Mucosa of rectum (tissue), 2 donors: ENCODE data around the gene HOXB5.
A peak's percentile ranks its signal among the peaks of the same experiment; 100 is the strongest.

Source experiments
- H3K27ac ChIP-seq, 2 donors: one replicate each; pipeline ENCODE4 v1.7.0; 2013; ENCODE audit warnings: inconsistent platforms in 2 of 2, low read depth in 2 of 2, low read length in 2 of 2
- H3K27me3 ChIP-seq, 2 donors: one replicate each; pipeline ENCODE4 v1.7.0; 2013; ENCODE audit warnings: low read length in 2 of 2; ENCODE audit not compliant: control insufficient read depth in 2 of 2, insufficient read depth in 2 of 2
- H3K36me3 ChIP-seq, 2 donors: one replicate each; pipeline ENCODE4 v1.7.0; 2013; ENCODE audit warnings: low read length in 2 of 2; ENCODE audit not compliant: control insufficient read depth in 2 of 2, insufficient read depth in 2 of 2
- H3K4me1 ChIP-seq, 2 donors: one replicate each; pipeline ENCODE4 v1.7.0; 2013; ENCODE audit warnings: low read length in 2 of 2, mild to moderate bottlenecking in 1 of 2; ENCODE audit not compliant: control insufficient read depth in 2 of 2, insufficient read depth in 2 of 2
- H3K4me3 ChIP-seq, 2 donors: one replicate each; pipeline ENCODE4 v1.7.0; 2013; ENCODE audit warnings: low read length in 2 of 2
- H3K9ac ChIP-seq, 2 donors: one replicate each; pipeline ENCODE4 v1.7.0; 2013; ENCODE audit warnings: low read length in 2 of 2, low read depth in 1 of 2, mild to moderate bottlenecking in 1 of 2
- H3K9me3 ChIP-seq, 2 donors: one replicate each; pipeline ENCODE4 v1.7.0; 2013; ENCODE audit warnings: low read length in 2 of 2; ENCODE audit not compliant: control insufficient read depth in 2 of 2
- donor health status: healthy.
- donor health status: Normal muscosa, but diverticular disease.

Gene HOXB5

DNA sequence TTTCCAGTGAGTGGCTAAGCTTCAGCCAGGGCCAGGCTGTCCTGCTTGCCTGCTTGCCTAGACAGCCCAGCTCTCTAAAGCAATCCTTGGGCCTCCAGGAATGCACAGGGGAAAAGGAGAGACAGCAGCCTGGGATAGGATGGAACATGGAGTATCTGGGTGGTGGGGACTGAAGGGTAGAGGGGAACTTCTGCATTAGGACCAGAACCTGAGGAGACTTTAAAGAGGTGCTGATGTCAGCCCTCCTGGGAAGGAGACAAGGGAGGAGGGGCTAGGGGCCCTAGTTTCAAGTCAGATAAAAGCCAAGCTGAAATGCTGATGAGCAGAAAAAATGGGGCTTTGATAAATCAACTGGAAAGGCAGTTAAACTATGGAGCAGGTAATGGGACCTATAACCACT, 15.5 kb upstream of the HOXB5 start:
- Histone ChIP-seq H3K9me3 (no peaks in the 10 kb centered on the region), H3K27me3 (peaks cover 7 to 8% of the 10 kb centered on the region in 2 donors), H3K36me3 (no peaks in the 10 kb centered on the region), H3K4me1 (peaks cover 21 to 23% of the 10 kb centered on the region in 2 donors), H3K27ac (no peak overlapping the region), H3K4me3 (peak overlapping the region in 1 of 2 donors; percentile 89), H3K9ac (peak overlapping the region in 1 of 2 donors; percentile 24)

DNA sequence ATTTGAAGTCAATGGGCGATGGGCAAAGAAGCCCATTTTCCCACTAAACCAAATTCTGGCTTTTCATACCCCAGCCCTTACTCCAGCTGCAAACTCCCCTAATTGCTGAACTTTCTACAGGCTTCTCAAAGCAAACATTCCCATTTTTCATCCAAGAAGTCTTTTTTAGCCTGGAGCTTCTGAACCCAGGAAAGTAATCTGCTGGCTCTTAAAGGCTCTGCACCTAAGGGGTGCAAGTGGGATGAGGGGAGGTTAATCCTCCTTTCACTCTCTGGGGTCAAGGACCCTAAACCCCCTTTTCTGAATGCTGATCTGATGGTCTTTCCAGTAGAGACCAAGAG, 14.9 kb upstream of the HOXB5 start:
- H3K9me3 ChIP-seq = no peaks in the 10 kb centered on the region
- H3K4me1 ChIP-seq = peaks cover 16 to 21% of the 10 kb centered on the region in 2 donors
- no peak overlapping the region for H3K27ac ChIP-seq
- no peak overlapping the region for H3K9ac ChIP-seq
- H3K36me3 ChIP-seq = no peaks in the 10 kb centered on the region
- H3K4me3 ChIP-seq = no peak overlapping the region
- H3K27me3 ChIP-seq = peaks cover 3 to 6% of the 10 kb centered on the region in 2 donors

DNA sequence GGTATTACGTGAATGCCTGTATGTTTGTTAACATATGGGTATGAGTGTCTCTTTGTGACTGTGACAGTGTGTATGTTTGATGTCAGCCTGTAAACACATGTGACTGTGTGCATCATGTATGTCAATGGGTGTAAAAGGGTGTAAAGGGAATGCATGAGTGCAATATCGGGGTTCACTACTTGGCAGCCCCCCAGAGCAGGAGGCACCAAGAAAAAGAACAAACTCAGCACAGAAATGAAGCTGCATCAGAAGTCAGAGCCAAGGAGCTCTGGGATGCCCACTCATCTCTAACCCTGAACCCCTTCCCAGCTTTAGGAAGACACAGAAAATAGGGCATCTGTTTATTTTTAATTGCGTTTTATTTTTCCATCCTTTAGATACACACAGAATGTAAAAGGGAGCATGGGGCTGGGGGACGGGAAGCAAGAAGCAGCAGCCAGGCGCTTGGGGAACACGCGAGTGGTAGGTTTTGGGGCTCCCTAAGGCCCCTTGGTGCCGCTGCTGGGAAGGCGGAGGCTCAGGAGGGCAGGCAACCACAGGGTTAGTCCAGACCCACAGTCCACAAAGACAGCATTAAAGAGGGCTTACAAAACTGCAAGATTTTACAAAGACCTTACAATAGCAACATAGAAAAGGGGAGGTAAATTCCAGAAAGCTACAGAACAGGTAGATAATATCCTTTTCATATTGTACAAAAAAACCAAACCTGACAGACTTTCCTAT, 13.5 kb upstream of the HOXB5 start:
- Histone ChIP-seq H3K4me3 (no peak overlapping the region), H3K4me1 (peaks cover 13 to 24% of the 10 kb centered on the region in 2 donors), H3K27ac (no peak overlapping the region), H3K9me3 (no peaks in the 10 kb centered on the region), H3K36me3 (no peaks in the 10 kb centered on the region), H3K27me3 (peaks cover 0 to 3% of the 10 kb centered on the region in 2 donors), H3K9ac (no peak overlapping the region)

DNA sequence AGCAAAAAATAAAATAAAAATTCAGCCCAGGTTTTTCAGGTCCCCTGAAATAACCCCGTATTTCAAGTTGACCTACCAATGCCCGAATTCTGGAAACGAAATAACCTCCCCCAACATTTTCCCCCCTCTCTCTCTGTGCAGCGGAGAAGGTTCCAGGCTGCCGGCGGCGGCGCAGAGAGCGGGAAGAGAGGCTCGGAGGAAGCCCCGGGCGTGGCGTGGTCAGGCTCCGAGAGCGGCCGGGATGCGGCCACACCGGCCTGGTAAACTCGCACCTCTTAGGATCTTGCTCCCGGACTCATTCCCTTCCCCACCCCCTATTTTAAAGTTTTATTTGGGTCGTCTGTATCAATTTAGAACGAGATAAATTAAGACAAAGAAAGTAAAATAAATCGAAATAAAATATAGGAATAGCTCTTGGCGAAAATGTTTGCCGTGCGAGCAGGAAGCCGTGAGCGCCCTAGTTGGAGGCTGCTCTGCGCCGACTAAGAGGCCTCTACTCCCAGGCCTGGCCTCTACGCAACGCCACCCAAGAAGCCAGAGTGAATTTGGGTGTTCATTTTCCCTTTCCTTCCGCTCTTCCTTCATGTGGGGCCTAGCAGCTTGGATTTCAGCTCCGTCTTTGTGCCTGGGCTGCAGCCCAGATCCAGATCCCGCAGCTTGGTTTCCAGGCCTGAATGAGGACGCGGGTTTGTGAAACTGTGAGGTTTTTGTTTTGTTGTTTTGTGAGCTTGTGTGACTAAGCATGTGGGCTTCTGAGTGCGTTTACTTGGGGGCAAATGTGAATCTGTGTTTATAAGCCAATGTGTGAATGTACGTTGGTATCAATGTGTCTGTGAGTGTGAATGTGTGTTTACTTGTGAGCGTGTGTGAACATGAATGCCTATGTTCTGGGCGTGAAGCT, 12.7 kb upstream of the HOXB5 start:
- no peak overlapping the region for H3K27ac ChIP-seq
- H3K4me1 ChIP-seq = peaks cover 19 to 26% of the 10 kb centered on the region in 2 donors
- H3K27me3 ChIP-seq = peaks cover 2 to 3% of the 10 kb centered on the region in 2 donors
- H3K9me3 ChIP-seq = no peaks in the 10 kb centered on the region
- H3K4me3 ChIP-seq = no peak overlapping the region
- H3K36me3 ChIP-seq = no peaks in the 10 kb centered on the region
- H3K9ac ChIP-seq = no peak overlapping the region

DNA sequence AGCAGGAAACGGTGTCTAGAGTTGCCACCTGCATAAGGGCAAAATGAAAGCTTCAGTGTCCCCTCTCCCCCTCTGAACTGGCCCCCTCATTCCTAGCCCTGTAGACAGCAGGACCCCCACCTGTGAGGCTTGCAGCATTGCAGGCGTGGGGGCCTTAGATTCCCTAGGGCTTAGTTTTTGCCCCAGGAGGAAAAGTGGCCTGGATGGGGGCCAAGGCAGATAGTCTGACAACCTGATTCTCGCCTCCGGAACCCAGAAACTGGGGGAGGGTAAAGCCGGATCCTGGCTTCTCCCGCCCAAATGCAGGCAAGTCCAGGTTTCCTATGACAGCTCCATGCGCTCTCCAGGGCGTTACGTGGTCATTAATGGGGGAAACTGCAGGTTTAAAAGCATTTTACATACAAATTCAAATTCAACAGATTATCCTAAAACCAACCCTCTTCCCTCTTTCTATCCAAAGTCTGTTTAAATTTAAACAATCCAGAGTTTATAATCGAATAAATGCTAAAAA, 11.9 kb upstream of the HOXB5 start:
- H3K4me3 ChIP-seq = peak overlapping the region; percentile 89 to 90
- H3K36me3 ChIP-seq = no peaks in the 10 kb centered on the region
- H3K9ac ChIP-seq = peak overlapping the region in 1 of 2 donors; percentile 41
- H3K27me3 ChIP-seq = peaks cover 2 to 9% of the 10 kb centered on the region in 2 donors
- no peaks in the 10 kb centered on the region for H3K9me3 ChIP-seq
- H3K27ac ChIP-seq = peak overlapping the region; percentile 92
- peaks cover 27 to 32% of the 10 kb centered on the region in 2 donors for H3K4me1 ChIP-seq

DNA sequence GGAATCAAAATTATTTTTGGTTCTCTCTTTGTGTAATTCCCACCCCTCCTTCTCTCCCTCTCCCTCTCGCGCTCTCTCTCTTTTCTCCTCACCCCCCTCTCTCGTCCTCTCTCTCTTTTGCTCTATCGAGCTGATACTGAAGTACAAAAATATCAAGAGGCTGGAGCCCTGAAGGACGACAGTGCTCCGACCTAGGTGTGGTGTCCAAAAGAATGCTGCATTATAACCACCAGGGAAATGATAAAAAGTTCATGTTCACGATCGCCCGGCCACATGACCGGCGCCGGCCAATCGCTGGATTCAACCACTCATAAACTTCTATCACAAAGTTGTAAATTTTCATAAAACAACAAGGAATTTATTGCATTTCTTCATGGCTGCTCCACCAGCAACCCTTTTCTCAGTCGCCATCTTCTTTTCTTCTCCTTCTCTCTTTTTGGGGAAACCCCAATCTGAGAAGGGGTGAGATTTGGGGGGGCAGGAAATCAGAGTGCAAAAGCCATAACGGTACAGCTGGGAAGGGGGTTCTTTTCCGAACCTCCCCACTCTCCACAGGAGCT, 11.3 kb upstream of the HOXB5 start, which contains the start of gene HOXB6:
Gene HOXB6, minus strand, starts transcription at position 217 of the 560 bp plus-strand sequence. CDS start 6,836 bp downstream, outside the sequence.
- Histone ChIP-seq H3K36me3 (no peaks in the 10 kb centered on the region), H3K27ac (peak within 1 kb of the TSS; percentile 92), H3K9ac (peak within 1 kb of the TSS; percentile 79 to 95)

DNA sequence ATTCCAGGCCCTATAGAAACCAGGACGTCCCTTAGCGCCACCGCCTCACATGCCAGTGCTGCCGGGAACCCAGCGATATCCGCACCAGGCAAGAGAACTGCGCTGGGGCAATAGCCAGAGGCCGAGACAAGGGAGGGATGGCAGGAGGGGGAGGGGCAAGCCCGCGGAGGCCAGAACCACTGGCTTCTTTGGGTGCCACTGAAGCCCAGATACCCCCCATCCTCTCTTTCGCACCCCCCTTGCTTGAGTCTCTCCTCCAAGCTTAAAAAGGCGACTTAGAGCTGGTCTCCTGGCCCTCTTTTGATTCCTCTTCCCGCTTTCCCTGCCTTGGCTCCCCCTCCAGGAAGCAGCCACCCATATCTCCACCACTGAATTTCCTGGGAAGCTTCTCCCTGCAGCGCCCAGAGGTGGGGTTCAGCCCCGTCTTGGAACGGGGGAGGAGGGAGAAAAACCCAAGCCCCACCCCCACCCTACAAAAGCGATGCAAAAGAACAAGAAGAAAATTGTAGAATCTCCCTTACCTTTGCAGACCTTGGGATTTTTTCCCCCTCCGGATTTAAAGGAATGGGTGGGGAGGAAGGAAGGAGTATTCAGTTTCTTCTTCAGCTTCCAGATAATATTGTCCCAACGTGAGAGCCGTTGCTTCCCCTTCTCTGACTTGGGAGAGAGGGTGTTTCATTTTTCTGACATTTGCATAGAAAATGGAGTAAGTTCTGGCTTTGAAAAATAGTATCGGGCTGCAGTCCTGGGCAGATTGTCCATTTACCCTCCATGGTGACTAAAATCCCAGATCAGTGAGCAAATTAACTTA, 10.6 kb upstream of the HOXB5 start:
- Histone ChIP-seq H3K36me3 (no peaks in the 10 kb centered on the region), H3K27ac (peak overlapping the region; percentile 92), H3K9ac (peak overlapping the region; percentile 79 to 95), H3K27me3 (peaks cover 2 to 9% of the 10 kb centered on the region in 2 donors), H3K4me1 (peaks cover 32 to 33% of the 10 kb centered on the region in 2 donors), H3K9me3 (no peaks in the 10 kb centered on the region), H3K4me3 (peak overlapping the region; percentile 89 to 90)

More for the DNA sequence above, 11.3 kb upstream of the HOXB5 start, which contains the start of gene HOXB6:
- Histone ChIP-seq H3K4me1 (peaks cover 32 to 37% of the 10 kb centered on the region in 2 donors), H3K27me3 (peaks cover 2 to 9% of the 10 kb centered on the region in 2 donors), H3K9me3 (no peaks in the 10 kb centered on the region), H3K4me3 (peak within 1 kb of the TSS; percentile 89 to 90)

DNA sequence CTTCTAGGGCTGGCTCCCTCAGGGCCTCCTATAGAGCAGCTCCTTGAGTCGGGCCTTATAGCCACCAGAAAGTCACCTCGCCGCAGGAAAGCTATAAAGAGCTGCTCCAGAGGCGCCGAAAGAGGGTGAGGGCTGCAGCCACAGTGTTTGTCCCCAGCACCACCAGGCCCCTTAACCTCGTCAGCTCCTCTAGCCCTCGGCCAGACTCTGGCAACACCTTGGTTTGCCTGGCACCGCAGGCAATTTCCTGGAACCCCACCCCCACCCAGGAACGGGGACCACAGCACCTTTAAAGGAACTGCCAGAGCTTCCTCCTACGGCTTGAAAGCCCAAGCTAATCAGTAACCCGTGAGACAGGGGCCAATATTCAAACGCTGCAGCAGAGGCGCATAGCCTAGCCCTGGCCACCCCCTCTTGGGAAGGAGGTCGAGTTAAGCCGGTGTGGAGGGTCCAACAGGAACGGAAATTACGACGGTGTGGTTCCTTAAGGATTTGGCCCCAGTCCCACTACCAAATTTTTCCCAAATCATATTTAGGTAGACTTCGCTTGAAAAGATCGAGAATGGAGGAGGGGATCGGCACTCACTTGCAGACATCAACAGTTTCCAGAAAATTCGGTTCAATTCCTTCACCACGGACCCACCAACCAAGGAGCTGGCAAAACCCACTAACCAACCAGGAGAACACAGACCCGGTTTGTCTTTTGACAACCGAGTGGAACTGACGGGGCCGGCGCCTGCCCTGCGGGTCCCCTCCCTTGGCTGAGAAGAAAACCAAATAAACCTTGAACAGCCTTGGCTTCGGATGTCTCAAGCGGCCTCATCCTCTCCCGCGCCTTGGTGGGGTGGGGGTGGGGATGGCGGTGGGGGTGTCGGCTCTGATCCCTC, 8.2 kb upstream of the HOXB5 start:
- Histone ChIP-seq H3K4me3 (peak overlapping the region; percentile 89 to 90), H3K27ac (peak overlapping the region; percentile 92), H3K36me3 (peaks cover 4 to 6% of the 10 kb centered on the region in 2 donors), H3K4me1 (peaks cover 51 to 53% of the 10 kb centered on the region in 2 donors), H3K9me3 (no peaks in the 10 kb centered on the region), H3K27me3 (peaks cover 2 to 11% of the 10 kb centered on the region in 2 donors), H3K9ac (peak overlapping the region; percentile 60 to 79)
